ENCODE measurements around the gene COQ3.
"Not testable (repeated sequence)": the region's sequence is repeated elsewhere in the genome, so short reads cannot be mapped to it uniquely, and the experiment has no call there.

The COQ3 gene

GRCh38 chr6:99390896-99391295 lies 3.1 kb downstream of the COQ3 start:
- in situ Hi-C loops (cut with MboI; ENCODE audit: low sequenced_read_pairs), result no loop called here

- in situ Hi-C loops (cut with MboI; ENCODE audit: low sequenced_read_pairs), result no loop called here
Measured at GRCh38 chr6:99384507-99384906, 9.5 kb downstream of the COQ3 start.

- in situ Hi-C loops (cut with MboI; ENCODE audit: low sequenced_read_pairs), result no loop called here
Measured at GRCh38 chr6:99378636-99379035, 15.4 kb downstream of the COQ3 start.

- in situ Hi-C loops (cut with MboI; ENCODE audit: low sequenced_read_pairs), result no loop called here
Measured at GRCh38 chr6:99369533-99369932, 24.5 kb downstream of the COQ3 start.

- in situ Hi-C loops (cut with MboI; ENCODE audit: low sequenced_read_pairs), result no loop called here
Measured at GRCh38 chr6:99366852-99367251, 27.1 kb downstream of the COQ3 start.

GRCh38 chr6:99364026-99364425 lies 30.0 kb downstream of the COQ3 start:
- in situ Hi-C loops (cut with MboI; ENCODE audit: low sequenced_read_pairs), result no loop called here

- in situ Hi-C loops (cut with MboI; ENCODE audit: low sequenced_read_pairs), result no loop called here
Measured at GRCh38 chr6:99362678-99363268, 31.2 kb downstream of the COQ3 start.

- in situ Hi-C loops (cut with MboI; ENCODE audit: low sequenced_read_pairs), result no loop called here
Measured at GRCh38 chr6:99359800-99360199, 34.2 kb downstream of the COQ3 start.

- in situ Hi-C loops (cut with MboI; ENCODE audit: low sequenced_read_pairs), result no loop called here
Measured at GRCh38 chr6:99356641-99357040, 37.4 kb downstream of the COQ3 start.

GRCh38 chr6:99354983-99355382 lies 39.0 kb downstream of the COQ3 start:
- in situ Hi-C loops (cut with MboI; ENCODE audit: low sequenced_read_pairs), result no loop called here

- in situ Hi-C loops (cut with MboI; ENCODE audit: low sequenced_read_pairs), result no loop called here
Measured at GRCh38 chr6:99353126-99353525, 40.9 kb downstream of the COQ3 start.

- in situ Hi-C loops (cut with MboI; ENCODE audit: low sequenced_read_pairs), result no loop called here
Measured at GRCh38 chr6:99350573-99350972, 43.4 kb downstream of the COQ3 start.

GRCh38 chr6:99349171-99350141 lies 44.5 kb downstream of the COQ3 start, which contains the start of gene FAXC:
Gene FAXC (minus strand): TSS chr6:99349674. CDS start chr6:99349372, 302 bp downstream.
- in situ Hi-C loops (cut with MboI; ENCODE audit: low sequenced_read_pairs), result no loop called here

- in situ Hi-C loops (cut with MboI; ENCODE audit: low sequenced_read_pairs), result no loop called here
Measured at GRCh38 chr6:99348288-99349170, 45.5 kb downstream of the COQ3 start.

- in situ Hi-C loops (cut with MboI; ENCODE audit: low sequenced_read_pairs), result no loop called here
Measured at GRCh38 chr6:99347804-99348203, 46.2 kb downstream of the COQ3 start.

- in situ Hi-C loops (cut with MboI; ENCODE audit: low sequenced_read_pairs), result no loop called here
Measured at GRCh38 chr6:99346595-99346994, 47.4 kb downstream of the COQ3 start.

- in situ Hi-C loops (cut with MboI; ENCODE audit: low sequenced_read_pairs), result no loop called here
Measured at GRCh38 chr6:99345164-99345563, 48.8 kb downstream of the COQ3 start.

GRCh38 chr6:99344289-99344688 lies 49.7 kb downstream of the COQ3 start:
- in situ Hi-C loops (cut with MboI; ENCODE audit: low sequenced_read_pairs), result no loop called here

GRCh38 chr6:99341862-99342455 lies 52.0 kb downstream of the COQ3 start:
- in situ Hi-C loops (cut with MboI; ENCODE audit: low sequenced_read_pairs), result no loop called here

- in situ Hi-C loops (cut with MboI; ENCODE audit: low sequenced_read_pairs), result no loop called here
Measured at GRCh38 chr6:99338188-99338587, 55.8 kb downstream of the COQ3 start.

GRCh38 chr6:99335298-99335697 lies 58.7 kb downstream of the COQ3 start:
- in situ Hi-C loops (cut with MboI; ENCODE audit: low sequenced_read_pairs), result not testable (repeated sequence)

Data from HL-60/S4 (cell line).